ENCODE results near the gene LTO1.

The LTO1 gene

GRCh38 chr11:69637198-69637940 lies 37.8 kb downstream of the LTO1 start:
- peak overlapping the region; percentile 83 for H3K9ac ChIP-seq (ENCODE audit: low read depth, low read length, poor library complexity)
- H3K4ac ChIP-seq (ENCODE audit: low read length) = peak overlapping the region; percentile 72
- H3K4me3 ChIP-seq (ENCODE audit: low read length in 2 of 2) = peak overlapping the region in 1 of 2 donors; percentile 74
- H3K4me2 ChIP-seq (ENCODE audit: insufficient read depth, low read length, poor library complexity, severe bottlenecking) = peak overlapping the region; percentile 98
- peak overlapping the region; percentile 95 for H4K91ac ChIP-seq (ENCODE audit: low read depth, low read length, poor library complexity)
- peaks cover 0 to 5% of the 10 kb centered on the region in 2 donors for H3K9me3 ChIP-seq (replicated peaks in 1 of 2; ENCODE audit: control insufficient read depth in 2 of 2, insufficient read depth in 1 of 2, low read depth in 1 of 2, low read length in 2 of 2)
- H2BK12ac ChIP-seq (ENCODE audit: low read length) = peak overlapping the region; percentile 92
- peaks cover 0 to 61% (median 8%) of the 10 kb centered on the region in 3 experiments for H3K27me3 ChIP-seq (ENCODE audit: control insufficient read depth in 3 of 3, insufficient read depth in 3 of 3, low read depth in 1 of 3, low read length in 3 of 3)
- H2BK5ac ChIP-seq (ENCODE audit: low read length) = peak overlapping the region; percentile 87
- peak overlapping the region; percentile 82 for H3K23ac ChIP-seq (ENCODE audit: low read depth, low read length, poor library complexity)
- H3K27ac ChIP-seq (replicated peaks; ENCODE audit: low read length) = no peak overlapping the region
- H3K36me3 ChIP-seq (replicated peaks in 1 of 2; ENCODE audit: control insufficient read depth in 2 of 2, insufficient read depth in 2 of 2, low read length in 2 of 2) = no peaks in the 10 kb centered on the region
- peaks cover 19 to 26% of the 10 kb centered on the region in 2 donors for H3K4me1 ChIP-seq (ENCODE audit: control insufficient read depth in 2 of 2, insufficient read depth in 1 of 2, low read depth in 1 of 2, low read length in 2 of 2)
- WGBS, 2 donors (ENCODE audit: extremely low coverage in 2 of 2, insufficient read length in 2 of 2, insufficient replicate concordance in 1 of 2) = no CpG with 5 or more reads among the region's 67 CpGs
- peak overlapping the region; percentile 97 for H2BK15ac ChIP-seq (ENCODE audit: low read length)
- no peak overlapping the region for H2AFZ ChIP-seq (ENCODE audit: low read length)
- no peak overlapping the region for H3K14ac ChIP-seq (ENCODE audit: low read length)
- peak overlapping the region; percentile 48 for H4K8ac ChIP-seq (ENCODE audit: low read depth, low read length)
- H2BK120ac ChIP-seq (ENCODE audit: low read depth, low read length) = peak overlapping the region; percentile 98
- H3K79me1 ChIP-seq (ENCODE audit: low read depth, low read length) = peaks cover 6% of the 10 kb centered on the region
- no peak for DNase-seq (ENCODE audit: low spot score)
- H2AK5ac ChIP-seq (ENCODE audit: low read depth, low read length) = peak overlapping the region; percentile 97
- H3K18ac ChIP-seq (ENCODE audit: low read length) = peak overlapping the region; percentile 98

GRCh38 chr11:69636512-69637197 lies 38.5 kb downstream of the LTO1 start:
- H2BK15ac ChIP-seq (ENCODE audit: low read length) = peak overlapping the region; percentile 97
- peak overlapping the region; percentile 97 for H2AK5ac ChIP-seq (ENCODE audit: low read depth, low read length)
- H3K4me3 ChIP-seq (ENCODE audit: low read length in 2 of 2) = peak overlapping the region; percentile 27 to 28
- DNase-seq (ENCODE audit: low spot score) = peak; percentile 76
- H3K23ac ChIP-seq (ENCODE audit: low read depth, low read length, poor library complexity) = peak overlapping the region; percentile 45
- H3K14ac ChIP-seq (ENCODE audit: low read length) = no peak overlapping the region
- H2BK120ac ChIP-seq (ENCODE audit: low read depth, low read length) = peak overlapping the region; percentile 98
- H3K4me1 ChIP-seq (ENCODE audit: control insufficient read depth in 2 of 2, insufficient read depth in 1 of 2, low read depth in 1 of 2, low read length in 2 of 2) = peaks cover 19 to 26% of the 10 kb centered on the region in 2 donors
- WGBS, 2 donors (ENCODE audit: extremely low coverage in 2 of 2, insufficient read length in 2 of 2, insufficient replicate concordance in 1 of 2) = no CpG with 5 or more reads among the region's 63 CpGs
- H3K36me3 ChIP-seq (replicated peaks in 1 of 2; ENCODE audit: control insufficient read depth in 2 of 2, insufficient read depth in 2 of 2, low read length in 2 of 2) = no peaks in the 10 kb centered on the region
- H3K27ac ChIP-seq (replicated peaks; ENCODE audit: low read length) = no peak overlapping the region
- peak overlapping the region; percentile 44 for H4K8ac ChIP-seq (ENCODE audit: low read depth, low read length)
- peaks cover 0 to 5% of the 10 kb centered on the region in 2 donors for H3K9me3 ChIP-seq (replicated peaks in 1 of 2; ENCODE audit: control insufficient read depth in 2 of 2, insufficient read depth in 1 of 2, low read depth in 1 of 2, low read length in 2 of 2)
- peak overlapping the region; percentile 98 for H3K18ac ChIP-seq (ENCODE audit: low read length)
- peaks cover 5% of the 10 kb centered on the region for H3K79me1 ChIP-seq (ENCODE audit: low read depth, low read length)
- H2AFZ ChIP-seq (ENCODE audit: low read length) = peak overlapping the region; percentile 84
- peak overlapping the region; percentile 72 for H3K4ac ChIP-seq (ENCODE audit: low read length)
- peak overlapping the region; percentile 50 for H3K9ac ChIP-seq (ENCODE audit: low read depth, low read length, poor library complexity)
- peak overlapping the region; percentile 87 for H2BK5ac ChIP-seq (ENCODE audit: low read length)
- H2BK12ac ChIP-seq (ENCODE audit: low read length) = peak overlapping the region; percentile 92
- H3K4me2 ChIP-seq (ENCODE audit: insufficient read depth, low read length, poor library complexity, severe bottlenecking) = peak overlapping the region; percentile 98
- H4K91ac ChIP-seq (ENCODE audit: low read depth, low read length, poor library complexity) = peak overlapping the region; percentile 95
- peaks cover 0 to 58% (median 8%) of the 10 kb centered on the region in 3 experiments for H3K27me3 ChIP-seq (ENCODE audit: control insufficient read depth in 3 of 3, insufficient read depth in 3 of 3, low read depth in 1 of 3, low read length in 3 of 3)

DNA sequence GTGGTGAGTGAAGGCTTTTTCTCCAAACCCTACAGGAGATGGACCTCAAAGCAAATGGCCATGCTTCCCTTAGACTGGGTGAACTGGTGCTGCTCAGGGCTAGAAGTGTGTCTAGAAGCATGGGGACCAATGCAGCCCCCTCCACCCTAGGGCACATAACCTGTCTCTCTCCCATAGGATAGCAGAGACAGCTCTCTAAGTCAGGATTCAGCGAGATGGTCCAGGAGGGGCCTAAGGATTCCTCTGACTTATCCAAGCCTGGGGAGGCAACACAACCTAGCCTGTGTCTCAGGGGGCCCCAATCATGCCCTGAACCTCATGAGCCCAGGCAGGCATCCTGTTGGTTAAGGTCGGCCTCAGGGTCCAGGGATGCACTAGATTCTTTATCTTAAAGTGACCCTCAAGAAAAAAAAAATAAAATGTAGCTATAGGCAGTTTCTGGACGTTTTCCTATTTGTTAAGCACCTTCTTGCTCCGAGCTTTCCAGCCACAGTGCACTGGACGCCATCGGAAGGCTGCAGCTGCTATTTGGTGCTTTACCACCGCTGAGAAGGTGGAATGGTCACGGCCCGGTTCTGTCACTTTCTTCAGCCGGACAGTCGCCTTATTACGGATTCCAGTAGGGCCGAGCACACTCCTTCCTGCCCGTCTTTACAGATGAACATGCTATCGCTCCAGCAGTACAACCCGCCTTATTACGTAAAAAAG lies 39.2 kb downstream of the LTO1 start:
- peak overlapping the region; percentile 98 for H3K4me2 ChIP-seq (ENCODE audit: insufficient read depth, low read length, poor library complexity, severe bottlenecking)
- H3K27ac ChIP-seq (replicated peaks; ENCODE audit: low read length) = no peak overlapping the region
- no peaks in the 10 kb centered on the region for H3K36me3 ChIP-seq (replicated peaks in 1 of 2; ENCODE audit: control insufficient read depth in 2 of 2, insufficient read depth in 2 of 2, low read length in 2 of 2)
- H3K79me1 ChIP-seq (ENCODE audit: low read depth, low read length) = peaks cover under 1% of the 10 kb centered on the region
- no peak overlapping the region for H4K8ac ChIP-seq (ENCODE audit: low read depth, low read length)
- H3K18ac ChIP-seq (ENCODE audit: low read length) = peak overlapping the region; percentile 44
- H2AK5ac ChIP-seq (ENCODE audit: low read depth, low read length) = no peak overlapping the region
- no peak overlapping the region for H3K14ac ChIP-seq (ENCODE audit: low read length)
- H3K9ac ChIP-seq (ENCODE audit: low read depth, low read length, poor library complexity) = no peak overlapping the region
- H3K23ac ChIP-seq (ENCODE audit: low read depth, low read length, poor library complexity) = no peak overlapping the region
- DNase-seq (ENCODE audit: low spot score) = no peak
- no peak overlapping the region for H4K91ac ChIP-seq (ENCODE audit: low read depth, low read length, poor library complexity)
- peak overlapping the region; percentile 9 for H2BK15ac ChIP-seq (ENCODE audit: low read length)
- no peak overlapping the region for H3K4ac ChIP-seq (ENCODE audit: low read length)
- no CpG with 5 or more reads among the region's 17 CpGs for WGBS, 2 donors (ENCODE audit: extremely low coverage in 2 of 2, insufficient read length in 2 of 2, insufficient replicate concordance in 1 of 2)
- peak overlapping the region; percentile 84 for H2AFZ ChIP-seq (ENCODE audit: low read length)
- peaks cover 0 to 54% (median 8%) of the 10 kb centered on the region in 3 experiments for H3K27me3 ChIP-seq (ENCODE audit: control insufficient read depth in 3 of 3, insufficient read depth in 3 of 3, low read depth in 1 of 3, low read length in 3 of 3)
- H3K4me3 ChIP-seq (ENCODE audit: low read length in 2 of 2) = peak overlapping the region; percentile 17 to 27
- no peak overlapping the region for H2BK120ac ChIP-seq (ENCODE audit: low read depth, low read length)
- peaks cover 17 to 26% of the 10 kb centered on the region in 2 donors for H3K4me1 ChIP-seq (ENCODE audit: control insufficient read depth in 2 of 2, insufficient read depth in 1 of 2, low read depth in 1 of 2, low read length in 2 of 2)
- H3K9me3 ChIP-seq (replicated peaks in 1 of 2; ENCODE audit: control insufficient read depth in 2 of 2, insufficient read depth in 1 of 2, low read depth in 1 of 2, low read length in 2 of 2) = peaks cover 0 to 5% of the 10 kb centered on the region in 2 donors
- no peak overlapping the region for H2BK12ac ChIP-seq (ENCODE audit: low read length)
- no peak overlapping the region for H2BK5ac ChIP-seq (ENCODE audit: low read length)

Data from neuronal stem cell (in vitro differentiated cells).